Measurements from ENCODE around the gene LGALS9C.
"Not testable (repeated sequence)": the region's sequence is repeated elsewhere in the genome, so short reads cannot be mapped to it uniquely, and the experiment has no call there.

DNA sequence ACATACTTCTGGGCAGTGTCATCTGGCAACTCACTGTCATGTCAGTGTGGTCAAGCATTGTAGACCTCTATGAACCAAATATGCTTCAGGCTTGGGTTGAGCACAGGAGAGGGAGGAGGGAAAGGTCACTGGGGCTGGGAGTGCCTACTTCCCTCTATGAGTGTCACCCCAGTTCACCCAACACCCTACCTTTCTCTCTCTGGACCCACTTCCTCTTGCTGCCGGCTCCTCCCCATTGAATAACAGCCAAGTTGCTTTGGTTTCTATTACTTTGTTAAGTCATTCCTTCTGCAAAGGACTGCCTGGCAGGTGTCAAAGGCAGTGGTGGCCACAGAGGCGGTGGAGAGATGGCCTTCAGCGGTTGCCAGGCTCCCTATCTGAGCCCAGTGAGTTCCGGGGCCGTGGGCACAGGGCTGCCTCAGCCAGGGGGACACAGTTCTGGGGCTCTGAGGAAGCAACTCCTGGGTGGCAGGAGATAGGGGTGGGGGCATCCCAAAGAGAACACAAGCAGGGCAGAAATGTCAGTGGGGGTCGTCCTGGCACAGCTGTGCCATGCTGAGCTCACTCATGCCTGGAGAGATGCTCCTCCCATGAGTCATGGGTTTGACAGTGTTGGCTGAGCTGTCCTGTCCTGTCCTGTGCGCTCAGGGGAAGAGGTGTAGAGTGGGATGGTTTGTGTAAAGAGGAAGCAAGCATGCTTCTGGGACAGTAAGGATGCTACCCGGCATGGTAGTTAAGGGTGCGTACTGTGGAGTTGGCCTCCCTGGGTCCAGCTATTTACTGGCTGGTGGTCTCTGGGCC lies at the start of gene LGALS9C:
- TF ChIP-seq, protein P1, sequence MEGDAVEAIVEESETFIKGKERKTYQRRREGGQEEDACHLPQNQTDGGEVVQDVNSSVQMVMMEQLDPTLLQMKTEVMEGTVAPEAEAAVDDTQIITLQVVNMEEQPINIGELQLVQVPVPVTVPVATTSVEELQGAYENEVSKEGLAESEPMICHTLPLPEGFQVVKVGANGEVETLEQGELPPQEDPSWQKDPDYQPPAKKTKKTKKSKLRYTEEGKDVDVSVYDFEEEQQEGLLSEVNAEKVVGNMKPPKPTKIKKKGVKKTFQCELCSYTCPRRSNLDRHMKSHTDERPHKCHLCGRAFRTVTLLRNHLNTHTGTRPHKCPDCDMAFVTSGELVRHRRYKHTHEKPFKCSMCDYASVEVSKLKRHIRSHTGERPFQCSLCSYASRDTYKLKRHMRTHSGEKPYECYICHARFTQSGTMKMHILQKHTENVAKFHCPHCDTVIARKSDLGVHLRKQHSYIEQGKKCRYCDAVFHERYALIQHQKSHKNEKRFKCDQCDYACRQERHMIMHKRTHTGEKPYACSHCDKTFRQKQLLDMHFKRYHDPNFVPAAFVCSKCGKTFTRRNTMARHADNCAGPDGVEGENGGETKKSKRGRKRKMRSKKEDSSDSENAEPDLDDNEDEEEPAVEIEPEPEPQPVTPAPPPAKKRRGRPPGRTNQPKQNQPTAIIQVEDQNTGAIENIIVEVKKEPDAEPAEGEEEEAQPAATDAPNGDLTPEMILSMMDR (IDR thresholded peaks at IDR 0.05) = not testable (repeated sequence)
- TF ChIP-seq POLR2A (IDR thresholded peaks at IDR 0.05) = not testable (repeated sequence)

Data from vagina (tissue), 2 donors.